ENCODE measurements around the gene CPNE4.

DNA sequence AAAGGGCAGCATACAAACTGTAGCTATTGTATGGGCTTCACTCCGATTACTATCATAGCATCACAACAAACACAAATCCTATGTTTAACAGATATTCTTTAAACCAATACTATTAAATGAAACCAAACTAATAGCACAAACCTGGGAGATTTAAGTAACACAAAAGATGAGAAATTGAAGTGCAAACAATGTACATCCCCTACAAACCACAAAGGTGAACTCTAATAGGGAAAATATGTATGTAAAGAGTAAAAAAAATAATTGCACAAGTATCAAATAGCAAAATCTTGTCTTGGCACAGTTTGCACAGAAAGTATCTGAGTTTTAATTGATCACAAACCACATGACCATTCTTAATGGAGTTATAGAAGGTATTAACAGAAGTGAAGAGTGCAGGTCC lies 138.5 kb downstream of the CPNE4 start:
- TF ChIP-seq, protein P1, sequence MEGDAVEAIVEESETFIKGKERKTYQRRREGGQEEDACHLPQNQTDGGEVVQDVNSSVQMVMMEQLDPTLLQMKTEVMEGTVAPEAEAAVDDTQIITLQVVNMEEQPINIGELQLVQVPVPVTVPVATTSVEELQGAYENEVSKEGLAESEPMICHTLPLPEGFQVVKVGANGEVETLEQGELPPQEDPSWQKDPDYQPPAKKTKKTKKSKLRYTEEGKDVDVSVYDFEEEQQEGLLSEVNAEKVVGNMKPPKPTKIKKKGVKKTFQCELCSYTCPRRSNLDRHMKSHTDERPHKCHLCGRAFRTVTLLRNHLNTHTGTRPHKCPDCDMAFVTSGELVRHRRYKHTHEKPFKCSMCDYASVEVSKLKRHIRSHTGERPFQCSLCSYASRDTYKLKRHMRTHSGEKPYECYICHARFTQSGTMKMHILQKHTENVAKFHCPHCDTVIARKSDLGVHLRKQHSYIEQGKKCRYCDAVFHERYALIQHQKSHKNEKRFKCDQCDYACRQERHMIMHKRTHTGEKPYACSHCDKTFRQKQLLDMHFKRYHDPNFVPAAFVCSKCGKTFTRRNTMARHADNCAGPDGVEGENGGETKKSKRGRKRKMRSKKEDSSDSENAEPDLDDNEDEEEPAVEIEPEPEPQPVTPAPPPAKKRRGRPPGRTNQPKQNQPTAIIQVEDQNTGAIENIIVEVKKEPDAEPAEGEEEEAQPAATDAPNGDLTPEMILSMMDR (IDR thresholded peaks at IDR 0.05; ENCODE audit: low read length), result no peak
- TF ChIP-seq EZH2 (IDR thresholded peaks at IDR 0.05; ENCODE audit: borderline replicate concordance, low read length), result no peak

Measured in OCI-LY1 (cell line).